Measurements from ENCODE around the gene WHRN.
A peak's percentile ranks its signal among the peaks of the same experiment; 100 is the strongest.

Gene WHRN

GRCh38 chr9:114470581-114470980 lies 34.7 kb downstream of the WHRN start:
- DNase-seq (ENCODE audit: low read depth) = no peak

- no peak for DNase-seq (ENCODE audit: low read depth)
Measured at GRCh38 chr9:114470121-114470520, 35.2 kb downstream of the WHRN start.

- DNase-seq (ENCODE audit: low read depth) = no peak
Measured at GRCh38 chr9:114469091-114469853, 36.0 kb downstream of the WHRN start.

- no peak for DNase-seq (ENCODE audit: low read depth)
Measured at GRCh38 chr9:114467910-114468309, 37.4 kb downstream of the WHRN start.

- no peak for DNase-seq (ENCODE audit: low read depth)
Measured at GRCh38 chr9:114467226-114467750, 38.0 kb downstream of the WHRN start.

GRCh38 chr9:114465906-114466900 lies 39.1 kb downstream of the WHRN start:
- no peak for DNase-seq (ENCODE audit: low read depth)

- DNase-seq (ENCODE audit: low read depth) = no peak
Measured at GRCh38 chr9:114465417-114465816, 39.9 kb downstream of the WHRN start.

- no peak for DNase-seq (ENCODE audit: low read depth)
Measured at GRCh38 chr9:114464281-114465051, 40.8 kb downstream of the WHRN start.

- DNase-seq (ENCODE audit: low read depth) = no peak
Measured at GRCh38 chr9:114462791-114463190, 42.5 kb downstream of the WHRN start.

- no peak for DNase-seq (ENCODE audit: low read depth)
Measured at GRCh38 chr9:114461468-114461867, 43.8 kb downstream of the WHRN start.

GRCh38 chr9:114460513-114461199 lies 44.6 kb downstream of the WHRN start:
- no peak for DNase-seq (ENCODE audit: low read depth)

GRCh38 chr9:114459464-114459863 lies 45.8 kb downstream of the WHRN start:
- no peak for DNase-seq (ENCODE audit: low read depth)

GRCh38 chr9:114456929-114457328 lies 48.3 kb downstream of the WHRN start:
- DNase-seq (ENCODE audit: low read depth) = no peak

GRCh38 chr9:114454652-114455051 lies 50.6 kb downstream of the WHRN start:
- no peak for DNase-seq (ENCODE audit: low read depth)

- DNase-seq (ENCODE audit: low read depth) = peak; percentile 20
Measured at GRCh38 chr9:114452219-114453165, 52.8 kb downstream of the WHRN start.

- no peak for DNase-seq (ENCODE audit: low read depth)
Measured at GRCh38 chr9:114451707-114452031, 53.6 kb downstream of the WHRN start.

GRCh38 chr9:114450833-114451706 lies 54.2 kb downstream of the WHRN start:
- no peak for DNase-seq (ENCODE audit: low read depth)

GRCh38 chr9:114450181-114450580 lies 55.1 kb downstream of the WHRN start:
- DNase-seq (ENCODE audit: low read depth) = no peak

GRCh38 chr9:114449236-114449635 lies 56.0 kb downstream of the WHRN start:
- DNase-seq (ENCODE audit: low read depth) = no peak
